Activated T-helper 1 cell treated with anti-CD3 and anti-CD28 coated beads, Interleukin-2, amount 50 U/mL, for 16 hours (primary cell): Measurements from ENCODE around the gene DPEP3.
"Not testable (repeated sequence)": the region's sequence is repeated elsewhere in the genome, so short reads cannot be mapped to it uniquely, and the experiment has no call there.

Source experiments
- DNase-seq, 2 donors: peaks; one replicate each; pipeline ENCODE4 v3.0.0-alpha.2; 2020; ENCODE audit warnings: low read depth in 1 of 2, low spot score in 1 of 2

The DPEP3 gene

DNA sequence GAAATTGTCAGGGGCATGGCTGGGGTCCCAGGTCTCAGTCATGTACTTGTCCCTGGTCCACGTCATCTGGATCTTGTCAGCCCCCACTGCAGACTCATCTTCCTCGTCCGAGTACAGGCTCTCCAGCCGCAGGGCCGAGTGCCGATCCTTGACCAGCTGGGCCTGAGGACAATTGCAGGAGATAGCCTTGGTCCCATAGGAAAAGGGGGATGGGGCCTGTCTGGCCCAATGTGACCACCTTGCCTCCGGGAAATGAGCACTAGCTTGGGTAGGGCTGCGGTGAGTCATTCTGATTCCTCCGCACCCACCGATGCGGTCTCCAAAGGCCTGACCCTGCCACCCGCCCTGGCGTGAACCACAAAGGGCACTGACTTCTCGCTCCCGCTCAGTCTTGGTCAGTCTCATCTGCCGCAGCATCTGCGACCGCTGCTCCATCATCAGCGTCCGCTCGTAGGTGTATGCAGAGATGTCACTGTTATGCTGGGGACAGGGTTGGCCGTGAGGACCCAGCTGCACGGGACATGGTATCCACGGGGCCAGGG lies 34.8 kb downstream of the DPEP3 start:
- no peak for DNase-seq

- DNase-seq, result no peak
These were observed 35.5 kb downstream of the DPEP3 start for GRCh38 chr16:67944690-67945391.

DNA sequence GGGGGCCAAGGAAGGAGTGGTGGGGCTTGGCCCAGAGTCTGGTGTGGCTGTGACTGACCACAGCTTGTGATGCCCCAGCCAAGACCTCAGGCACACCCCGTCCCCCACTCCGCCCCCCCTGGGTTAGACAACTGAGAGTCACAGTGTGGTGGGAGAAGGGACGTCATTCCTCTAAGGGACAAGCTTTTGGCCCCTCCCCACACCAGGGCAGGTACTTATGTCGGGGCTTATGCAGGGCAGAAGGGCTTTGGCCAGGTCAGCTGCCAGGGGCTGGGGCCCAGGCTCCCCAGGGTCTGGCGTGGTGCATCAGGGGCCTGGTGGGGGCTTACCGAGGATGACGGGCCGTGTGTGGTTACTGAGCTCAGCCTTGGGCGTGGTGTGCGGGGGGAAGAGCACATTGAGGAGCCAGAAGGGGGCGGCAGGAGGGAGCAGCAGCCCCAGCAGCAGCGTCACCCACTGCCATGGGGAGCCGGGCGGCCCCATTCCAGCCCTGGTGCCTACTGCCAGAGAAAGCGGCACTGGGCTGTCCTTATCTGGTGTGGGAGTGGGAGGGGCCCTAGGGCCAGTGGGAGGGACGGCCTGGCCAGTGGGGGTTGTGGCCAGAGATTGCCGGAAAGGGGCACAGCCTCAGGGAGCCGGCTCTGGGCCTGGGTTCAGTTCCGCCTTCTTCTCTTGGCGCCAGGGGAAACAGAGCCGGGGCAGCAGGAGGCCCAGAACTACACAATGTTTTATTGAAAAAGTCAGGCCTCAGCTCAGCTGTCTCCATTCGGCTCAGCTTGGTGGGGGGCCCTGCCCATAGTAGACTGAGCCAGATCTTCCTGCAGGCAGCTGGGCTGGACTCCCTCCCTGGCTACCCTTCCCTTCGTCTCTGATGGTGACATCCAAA lies 36.4 kb downstream of the DPEP3 start, which contains the start of gene LCAT:
LCAT (minus strand) TSS at position 502 of the 886 bp plus-strand sequence; CDS start at position 483, 19 bp downstream.
- DNase-seq, result no peak

DNA sequence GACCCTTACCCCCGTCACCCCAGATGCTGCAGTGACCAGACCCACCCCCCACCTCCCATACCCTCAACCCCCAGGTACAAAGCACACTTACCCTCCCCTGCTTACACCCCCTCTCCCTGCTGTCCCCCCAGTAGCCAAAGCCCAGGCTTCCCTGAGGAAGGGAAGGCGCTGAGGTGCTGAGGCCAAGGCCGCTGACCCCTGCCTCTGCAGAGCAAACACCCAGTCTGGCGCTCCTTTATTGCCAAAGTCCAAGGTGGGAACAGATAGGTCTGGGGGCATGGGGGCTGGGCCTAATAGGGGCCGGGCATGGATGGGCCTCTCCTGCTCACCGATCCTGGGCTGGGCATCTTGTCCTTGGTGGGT lies 37.1 kb downstream of the DPEP3 start:
- no peak for DNase-seq

DNA sequence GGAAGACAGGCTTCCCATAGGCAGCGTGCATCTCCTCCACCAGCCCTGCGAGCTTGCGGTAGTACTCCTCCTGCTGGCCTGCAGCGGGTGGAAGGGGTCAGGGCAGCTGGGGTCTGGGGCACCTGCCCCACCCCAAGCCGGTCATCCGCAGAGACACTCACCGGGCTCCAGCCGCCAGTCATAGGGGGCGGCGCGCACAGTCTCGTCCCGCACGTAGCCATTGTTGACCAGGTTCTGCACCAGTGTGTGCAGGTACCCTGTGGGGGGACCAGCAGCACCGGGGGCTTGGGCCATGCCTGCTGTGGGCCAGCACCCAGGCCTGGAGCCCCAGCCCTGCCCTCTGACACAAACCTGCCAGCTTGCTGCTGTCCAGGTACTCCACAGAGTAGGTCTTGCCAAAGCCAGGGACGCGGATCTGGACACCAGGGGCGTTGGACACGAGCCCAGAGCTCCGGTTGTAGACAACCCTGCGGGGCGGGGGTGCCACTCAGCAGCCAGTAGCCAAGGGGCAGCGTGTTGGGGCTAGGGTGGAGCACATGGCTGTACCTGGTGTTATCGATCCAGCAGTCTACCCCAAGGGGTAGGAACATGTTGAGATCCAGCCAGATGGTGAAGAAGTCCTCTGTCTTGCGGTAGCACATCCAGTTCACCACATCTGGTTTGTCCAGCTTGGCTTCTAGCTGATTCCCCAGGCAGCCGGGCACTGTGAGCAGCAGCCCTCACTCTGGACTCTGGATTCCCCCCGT lies 37.6 kb downstream of the DPEP3 start:
- DNase-seq, result no peak

DNA sequence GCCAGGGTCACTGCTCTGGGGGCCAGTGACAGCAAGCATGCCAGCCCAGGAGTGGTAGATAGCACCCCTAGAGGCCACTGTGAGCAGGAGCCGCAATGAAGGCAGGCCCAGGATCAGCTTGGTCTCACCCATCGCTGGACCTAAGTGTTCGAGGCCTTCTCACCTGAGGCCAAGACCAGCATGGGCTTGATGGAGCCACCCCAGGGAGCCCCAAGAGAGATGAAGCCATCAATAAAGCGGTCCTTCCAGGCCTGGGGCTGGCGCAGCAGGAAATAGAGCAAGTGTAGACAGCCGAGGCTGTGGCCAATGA lies 38.1 kb downstream of the DPEP3 start:
- DNase-seq, result no peak

DNA sequence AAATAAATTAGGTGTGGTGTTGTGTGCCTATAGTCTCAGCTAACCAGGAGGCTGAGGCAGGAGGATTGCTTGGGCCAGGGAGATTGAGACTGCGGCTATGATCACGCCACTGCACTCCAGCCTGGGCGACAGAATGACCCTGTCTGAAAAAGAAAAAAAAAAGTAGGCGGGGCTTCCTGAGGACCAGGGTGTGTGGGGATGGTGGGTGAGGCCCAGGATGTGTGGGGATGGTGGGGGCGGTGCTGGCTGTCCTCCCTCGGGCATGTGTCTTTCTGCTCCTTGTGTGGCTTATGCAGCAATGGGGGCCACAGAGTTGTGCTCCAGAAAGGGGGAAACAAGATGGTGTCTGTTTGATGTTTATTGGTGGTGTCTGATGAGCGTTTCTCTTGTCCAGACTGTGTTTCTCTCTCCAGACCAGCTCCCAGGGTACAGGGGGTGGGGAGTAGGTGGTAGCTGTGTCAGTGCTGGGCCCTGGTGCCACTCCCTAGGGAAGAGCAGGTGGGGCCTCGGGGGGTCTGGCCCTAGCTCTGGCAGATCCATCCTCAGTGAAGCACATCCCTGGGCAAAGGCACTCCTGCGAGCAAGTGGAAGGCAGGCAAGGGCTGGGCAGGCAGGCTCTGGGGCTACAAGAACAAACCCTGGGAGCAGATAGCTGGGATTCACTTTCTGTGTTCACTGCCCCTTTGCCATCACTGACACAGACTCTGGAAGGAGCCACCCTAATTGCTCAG lies 38.7 kb downstream of the DPEP3 start:
- no peak for DNase-seq

- DNase-seq, result no peak
These were observed 39.7 kb downstream of the DPEP3 start for GRCh38 chr16:67940446-67941089.

DNA sequence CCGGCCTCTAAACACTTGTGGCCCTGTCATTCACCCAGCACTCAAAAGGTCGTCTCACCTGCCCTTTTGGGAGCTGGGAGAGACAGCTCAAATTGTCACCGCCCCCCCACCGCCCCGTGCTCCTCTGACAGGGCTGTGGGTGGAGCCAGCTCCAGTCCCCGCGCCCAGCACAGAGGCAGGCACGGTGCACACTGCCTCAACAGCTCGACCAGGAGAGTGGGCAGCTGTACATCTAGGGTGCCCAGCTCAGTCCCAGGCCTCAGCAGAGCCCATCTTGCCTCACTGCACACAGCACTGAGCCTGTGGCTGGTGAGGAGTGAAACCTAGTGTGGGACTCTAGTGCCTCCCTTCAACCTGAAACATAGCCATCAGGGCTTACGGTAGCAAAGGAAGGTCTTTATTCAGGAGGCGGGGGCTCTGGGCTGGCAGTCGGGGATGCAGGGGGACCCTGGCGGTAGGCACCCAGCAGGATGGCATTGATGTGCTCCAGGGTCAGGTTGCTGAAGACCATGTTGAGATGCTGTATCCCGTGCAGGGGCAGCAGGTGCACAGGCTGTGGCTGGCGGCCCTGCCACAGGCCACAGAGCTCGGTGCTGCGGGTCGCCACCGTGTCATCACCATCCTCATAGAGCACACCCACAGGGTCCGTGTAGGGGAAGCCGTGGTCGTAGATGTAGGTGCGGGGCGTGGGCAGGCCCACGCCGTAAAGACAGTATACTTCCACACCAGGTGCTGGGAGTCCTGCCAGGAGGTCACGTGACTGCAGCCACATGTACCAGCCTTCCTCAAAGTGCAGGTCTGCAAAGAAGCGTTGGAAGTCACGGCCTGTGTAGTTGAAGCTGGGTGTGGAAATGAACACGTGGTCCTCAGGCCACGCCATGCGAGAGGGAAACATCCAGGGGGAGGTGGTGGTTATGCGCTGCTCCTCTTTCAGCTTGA lies 40.5 kb downstream of the DPEP3 start:
- no peak for DNase-seq

DNA sequence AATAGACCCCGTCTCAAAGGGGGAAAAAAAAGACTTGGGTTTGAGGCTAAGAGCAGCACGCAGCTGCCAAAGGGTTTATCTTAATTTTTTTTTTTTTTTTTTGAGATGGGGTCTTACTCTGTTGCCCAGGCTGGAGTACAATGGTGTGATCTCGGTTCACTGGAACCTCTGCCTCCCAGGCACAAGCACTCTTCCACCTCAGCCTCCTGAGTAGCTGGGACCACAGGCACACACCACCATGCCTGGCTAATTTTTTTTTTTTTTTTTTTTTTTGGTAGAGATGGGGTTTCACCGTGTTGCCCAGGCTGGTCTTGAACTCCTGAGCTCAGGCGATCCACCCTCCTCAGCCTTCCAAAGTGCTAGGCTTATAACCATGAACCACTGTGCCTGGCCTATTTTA lies 42.6 kb downstream of the DPEP3 start:
- DNase-seq, result not testable (repeated sequence)

GRCh38 chr16:67936880-67937605 lies 43.3 kb downstream of the DPEP3 start:
- DNase-seq, result peak in 1 of 2 donors; percentile 57

DNA sequence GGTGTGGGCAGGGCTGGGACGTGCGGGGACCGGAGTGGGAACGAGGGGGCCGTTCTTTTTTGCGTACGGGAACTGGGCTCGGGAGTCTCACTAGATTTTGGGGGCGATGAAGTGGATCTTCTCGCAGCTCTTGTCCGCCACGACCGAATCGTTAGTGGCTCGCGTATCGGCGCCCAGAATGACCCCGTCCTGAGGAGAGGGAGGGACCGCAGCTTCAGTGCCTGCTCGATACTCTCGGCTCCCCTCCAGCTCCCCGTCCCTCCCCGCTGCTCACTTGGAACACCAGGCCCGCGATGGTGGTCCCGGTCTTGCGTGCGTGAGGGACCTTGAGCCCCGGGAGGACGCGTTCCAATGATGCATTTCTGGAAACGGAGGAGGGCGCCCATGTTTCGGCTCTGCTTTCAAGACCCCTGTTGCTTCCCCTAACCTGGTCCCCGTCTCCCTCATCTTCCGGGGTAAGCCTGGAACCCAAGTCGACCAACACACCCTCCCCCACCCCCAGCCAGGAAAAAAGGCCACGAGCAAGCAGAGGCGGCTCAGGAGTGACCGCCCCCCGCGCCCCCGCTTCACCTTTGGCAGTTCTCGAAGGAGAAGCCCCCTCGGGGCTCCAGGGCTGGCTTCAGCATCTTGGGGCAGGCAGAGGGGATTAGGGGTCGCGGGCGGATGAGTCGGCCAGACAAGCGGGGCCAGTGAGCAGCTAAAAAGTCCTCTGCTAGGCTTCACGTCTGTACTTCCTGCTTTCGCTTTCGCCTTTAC lies 44.0 kb downstream of the DPEP3 start, which contains the start of gene PSMB10:
PSMB10 (minus strand) TSS at position 727 of the 756 bp plus-strand sequence; CDS start at position 626, 101 bp downstream.
- DNase-seq, result peak in 1 of 2 donors; percentile 50

- peak; percentile 81 to 92 for DNase-seq
These were observed 44.7 kb downstream of the DPEP3 start for GRCh38 chr16:67935402-67936123.

DNA sequence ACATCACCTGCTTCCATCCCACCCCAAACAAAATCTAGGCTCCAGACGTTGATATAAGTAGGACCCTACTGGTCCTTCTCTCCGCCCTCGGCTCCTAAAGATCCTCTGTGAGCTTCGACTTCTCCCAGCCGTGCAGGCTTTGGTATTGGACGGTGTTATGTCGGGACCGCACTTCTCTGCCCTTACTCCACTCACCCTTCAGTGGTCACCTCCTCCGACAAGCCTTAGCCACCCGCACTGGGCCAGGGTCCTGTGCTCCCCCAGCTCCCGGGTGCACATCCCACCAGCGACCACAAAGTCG lies 45.2 kb downstream of the DPEP3 start:
- no peak for DNase-seq

GRCh38 chr16:67934306-67935100 lies 45.8 kb downstream of the DPEP3 start:
- no peak for DNase-seq

DNA sequence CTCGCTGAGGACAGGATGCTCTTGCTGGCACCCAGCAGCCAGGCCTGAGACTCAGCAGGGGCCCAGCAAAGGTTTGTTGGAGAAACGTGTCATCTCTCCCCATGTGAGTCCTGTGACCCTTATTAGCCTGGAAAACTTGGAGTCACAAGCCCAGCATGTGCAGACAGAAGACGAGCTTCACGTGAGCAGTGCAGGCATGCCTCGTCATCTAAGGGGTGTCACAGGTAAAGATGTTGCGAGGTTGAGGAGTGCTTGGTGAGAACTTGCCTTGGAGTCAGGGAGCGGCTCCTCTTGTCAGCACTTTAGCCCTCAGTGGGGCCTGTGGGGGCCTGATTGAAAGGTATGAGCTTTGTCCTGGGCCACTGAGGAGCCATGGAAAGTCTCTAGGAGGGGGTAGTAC lies 46.5 kb downstream of the DPEP3 start:
- no peak for DNase-seq

DNA sequence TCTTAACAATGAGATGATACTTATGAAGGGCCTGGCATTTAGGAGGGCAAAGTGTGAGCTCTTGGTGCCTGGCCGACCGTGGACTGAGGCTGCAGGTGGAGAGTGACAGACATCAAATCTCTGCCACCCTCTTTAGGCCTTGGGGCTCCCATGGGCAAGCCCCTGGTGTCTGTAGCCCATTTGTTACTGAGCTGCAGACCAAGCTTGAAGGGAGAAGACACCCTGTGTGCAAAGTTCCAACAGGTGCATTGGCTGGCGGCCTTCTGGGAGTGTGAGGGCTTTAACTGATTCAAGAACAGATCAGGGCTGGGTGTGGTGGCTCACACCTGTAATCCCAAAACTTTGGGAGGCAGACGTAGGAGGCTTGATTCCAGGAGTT lies 47.8 kb downstream of the DPEP3 start:
- no peak for DNase-seq
